Fibroblast of the aortic adventitia (primary cell): ENCODE data around the gene CAPZB. TPM values are rescaled to one million over a fixed set of nuclear protein-coding genes. Genes with fewer than 3 reads are reported as not detected.
A peak's percentile ranks its signal among the peaks of the same experiment; 100 is the strongest.

Experiments
- DNase-seq: peaks from one replicate; pipeline ENCODE4 v3.0.0-alpha.2; 2010; ENCODE audit warnings: low read depth
- H3K4me3 ChIP-seq: 2 replicates; pipeline ENCODE4 v1.5.1; 2011; ENCODE audit warnings: low read depth, mild to moderate bottlenecking, control low read depth, low read length, moderate library complexity
- CTCF ChIP-seq: IDR thresholded peaks from 2 replicates; pipeline ENCODE4 v1.5.1; 2011; ENCODE audit warnings: mild to moderate bottlenecking, low read length, control low read depth, inconsistent platforms; ENCODE audit not compliant: insufficient read depth
- total RNA-seq: library from RNA; depleted of rRNA; stranded (reverse); fragments of >200 nt; gene quantifications from 2 replicates; pipeline ENCODE4 v1.2.3, GENCODE V29; 2012; ENCODE audit warnings: low replicate concordance

The CAPZB gene
- total RNA-seq, 1 donor, result 232 TPM

- no peak overlapping the region for H3K4me3 ChIP-seq
- no peak for DNase-seq
- TF ChIP-seq CTCF, result no peak
These were observed 98.3 kb downstream of the CAPZB start for GRCh38 chr1:19387045-19387467.

- no peak overlapping the region for H3K4me3 ChIP-seq
- TF ChIP-seq CTCF, result no peak
- peak; percentile 93 for DNase-seq
These were observed 99.3 kb downstream of the CAPZB start for GRCh38 chr1:19385869-19386591.

- no peak overlapping the region for H3K4me3 ChIP-seq
- TF ChIP-seq CTCF, result no peak
- DNase-seq, result no peak
These were observed 100.1 kb downstream of the CAPZB start for GRCh38 chr1:19385221-19385620.

- no peak overlapping the region for H3K4me3 ChIP-seq
- no peak for TF ChIP-seq CTCF
- DNase-seq, result no peak
These were observed 100.6 kb downstream of the CAPZB start for GRCh38 chr1:19384772-19385187.

- TF ChIP-seq CTCF, result no peak
- DNase-seq, result peak; percentile 56
- H3K4me3 ChIP-seq, result no peak overlapping the region
These were observed 101.2 kb downstream of the CAPZB start for GRCh38 chr1:19384113-19384512.

GRCh38 chr1:19382222-19382621 is 103.1 kb downstream of the CAPZB start:
- TF ChIP-seq CTCF, result no peak
- no peak overlapping the region for H3K4me3 ChIP-seq
- no peak for DNase-seq

- no peak for TF ChIP-seq CTCF
- no peak overlapping the region for H3K4me3 ChIP-seq
- no peak for DNase-seq
These were observed 104.1 kb downstream of the CAPZB start for GRCh38 chr1:19381261-19381660.
